HG03378 (cell line): ENCODE results near the gene PRSS53.
A peak's percentile ranks its signal among the peaks of the same experiment; 100 is the strongest.

Experiments
- ATAC-seq: cut with Tn5 transposase; IDR thresholded peaks from one replicate; pipeline ENCODE4 v1.9.1; 2021; ENCODE audit warnings: mild to moderate bottlenecking, moderate library complexity; ENCODE audit not compliant: unreplicated experiment

PRSS53 gene

DNA sequence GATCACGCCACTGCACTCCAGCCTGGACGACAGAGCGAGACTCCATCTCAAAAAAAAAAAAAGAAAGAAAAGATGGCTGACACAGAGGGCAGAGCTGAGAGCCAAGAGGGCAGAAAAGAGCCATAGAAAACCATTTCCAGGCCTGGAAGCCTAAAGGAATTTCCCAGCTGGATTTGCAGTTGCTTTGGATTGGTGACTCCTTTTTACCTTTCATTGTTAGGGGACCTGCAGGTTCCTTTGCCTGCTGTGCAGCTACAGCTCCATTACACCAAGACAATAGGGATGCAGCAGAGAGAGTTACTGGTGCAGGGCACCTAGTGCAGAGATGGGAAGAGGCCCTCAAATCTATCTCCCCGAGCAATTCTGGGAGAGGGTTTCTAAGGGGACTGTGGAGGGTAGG lies 33.1 kb downstream of the PRSS53 start:
- ATAC-seq = no peak

- ATAC-seq = no peak
Observed at GRCh38 chr16:31052114-31052513, 36.6 kb downstream of the PRSS53 start.

GRCh38 chr16:31050280-31051030 lies 38.3 kb downstream of the PRSS53 start:
- no peak for ATAC-seq

- ATAC-seq = no peak
Observed at GRCh38 chr16:31043898-31044481, 44.8 kb downstream of the PRSS53 start.

- no peak for ATAC-seq
Observed at GRCh38 chr16:31043352-31043751, 45.4 kb downstream of the PRSS53 start.

GRCh38 chr16:31042866-31043265 lies 45.9 kb downstream of the PRSS53 start:
- no peak for ATAC-seq

- no peak for ATAC-seq
Observed at GRCh38 chr16:31038993-31039392, 49.8 kb downstream of the PRSS53 start.

GRCh38 chr16:31036691-31037090 lies 52.1 kb downstream of the PRSS53 start:
- ATAC-seq = no peak

DNA sequence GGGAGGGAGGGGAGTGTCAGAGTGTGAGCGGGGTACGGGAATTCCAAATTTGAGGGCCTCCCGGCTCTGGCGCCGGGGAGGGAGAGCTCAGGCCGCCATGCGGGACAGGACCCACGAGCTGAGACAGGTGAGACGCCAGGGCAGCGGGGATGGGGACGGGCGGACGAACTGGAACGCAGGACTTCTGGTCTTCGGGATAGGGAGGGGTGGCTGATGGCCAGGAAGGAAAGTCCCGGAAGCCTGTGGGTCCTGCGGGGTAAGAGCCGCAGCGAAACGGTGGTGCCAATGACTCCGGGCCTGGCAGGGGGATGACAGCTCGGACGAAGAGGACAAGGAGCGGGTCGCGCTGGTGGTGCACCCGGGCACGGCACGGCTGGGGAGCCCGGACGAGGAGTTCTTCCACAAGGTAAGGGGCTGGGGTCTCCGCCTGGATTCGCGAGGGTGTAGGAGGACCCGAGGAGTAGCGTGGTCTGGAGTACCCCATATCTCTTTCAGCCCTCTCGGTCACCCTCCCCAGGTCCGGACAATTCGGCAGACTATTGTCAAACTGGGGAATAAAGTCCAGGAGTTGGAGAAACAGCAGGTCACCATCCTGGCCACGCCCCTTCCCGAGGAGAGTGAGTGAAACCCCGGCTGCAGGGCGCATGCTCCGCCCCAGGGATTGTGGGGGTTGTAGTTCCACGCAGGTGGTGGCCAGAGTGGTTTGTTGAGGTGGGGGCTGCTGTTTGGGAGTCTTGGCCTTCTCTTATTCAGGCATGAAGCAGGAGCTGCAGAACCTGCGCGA lies 54.8 kb downstream of the PRSS53 start:
- ATAC-seq = peak; percentile 40
